ENCODE results near the gene LIG3. TPM values are rescaled to one million over a fixed set of nuclear protein-coding genes. Genes with fewer than 3 reads are reported as not detected.
A peak's percentile ranks its signal among the peaks of the same experiment; 100 is the strongest.

The LIG3 gene
- total and polyA plus RNA-seq, 2 of the 13 experiments (the other 11 are each of a cell fraction or from before 2014, with no cell fraction given): 34.4 to 36.2 TPM

- TF ChIP-seq CBX2 (IDR thresholded peaks at IDR 0.05; ENCODE audit: low read depth, low read length): no peak
- TF ChIP-seq CBX2 (CRISPR knock-in tag; IDR thresholded peaks at IDR 0.05; ENCODE audit: low read depth): no peak
- no peak for TF ChIP-seq NR2F6 (IDR thresholded peaks at IDR 0.05)
- TF ChIP-seq NR2F6 (CRISPR knock-in tag; IDR thresholded peaks at IDR 0.05): peak; percentile 27; the same call in 1 of the 2 replicates
- peak; percentile 51 for TF ChIP-seq ZBTB4 (CRISPR knock-in tag; IDR thresholded peaks at IDR 0.05; ENCODE audit: borderline replicate concordance)
- TF ChIP-seq EHMT2 (IDR thresholded peaks at IDR 0.05; ENCODE audit: borderline replicate concordance, low read depth, low read length): no peak
- TF ChIP-seq, protein P1, sequence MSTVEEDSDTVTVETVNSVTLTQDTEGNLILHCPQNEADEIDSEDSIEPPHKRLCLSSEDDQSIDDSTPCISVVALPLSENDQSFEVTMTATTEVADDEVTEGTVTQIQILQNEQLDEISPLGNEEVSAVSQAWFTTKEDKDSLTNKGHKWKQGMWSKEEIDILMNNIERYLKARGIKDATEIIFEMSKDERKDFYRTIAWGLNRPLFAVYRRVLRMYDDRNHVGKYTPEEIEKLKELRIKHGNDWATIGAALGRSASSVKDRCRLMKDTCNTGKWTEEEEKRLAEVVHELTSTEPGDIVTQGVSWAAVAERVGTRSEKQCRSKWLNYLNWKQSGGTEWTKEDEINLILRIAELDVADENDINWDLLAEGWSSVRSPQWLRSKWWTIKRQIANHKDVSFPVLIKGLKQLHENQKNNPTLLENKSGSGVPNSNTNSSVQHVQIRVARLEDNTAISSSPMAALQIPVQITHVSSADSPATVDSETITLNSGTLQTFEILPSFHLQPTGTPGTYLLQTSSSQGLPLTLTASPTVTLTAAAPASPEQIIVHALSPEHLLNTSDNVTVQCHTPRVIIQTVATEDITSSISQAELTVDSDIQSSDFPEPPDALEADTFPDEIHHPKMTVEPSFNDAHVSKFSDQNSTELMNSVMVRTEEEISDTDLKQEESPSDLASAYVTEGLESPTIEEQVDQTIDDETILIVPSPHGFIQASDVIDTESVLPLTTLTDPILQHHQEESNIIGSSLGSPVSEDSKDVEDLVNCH (CRISPR knock-in tag; IDR thresholded peaks at IDR 0.05): no peak
- TF ChIP-seq, protein P2, sequence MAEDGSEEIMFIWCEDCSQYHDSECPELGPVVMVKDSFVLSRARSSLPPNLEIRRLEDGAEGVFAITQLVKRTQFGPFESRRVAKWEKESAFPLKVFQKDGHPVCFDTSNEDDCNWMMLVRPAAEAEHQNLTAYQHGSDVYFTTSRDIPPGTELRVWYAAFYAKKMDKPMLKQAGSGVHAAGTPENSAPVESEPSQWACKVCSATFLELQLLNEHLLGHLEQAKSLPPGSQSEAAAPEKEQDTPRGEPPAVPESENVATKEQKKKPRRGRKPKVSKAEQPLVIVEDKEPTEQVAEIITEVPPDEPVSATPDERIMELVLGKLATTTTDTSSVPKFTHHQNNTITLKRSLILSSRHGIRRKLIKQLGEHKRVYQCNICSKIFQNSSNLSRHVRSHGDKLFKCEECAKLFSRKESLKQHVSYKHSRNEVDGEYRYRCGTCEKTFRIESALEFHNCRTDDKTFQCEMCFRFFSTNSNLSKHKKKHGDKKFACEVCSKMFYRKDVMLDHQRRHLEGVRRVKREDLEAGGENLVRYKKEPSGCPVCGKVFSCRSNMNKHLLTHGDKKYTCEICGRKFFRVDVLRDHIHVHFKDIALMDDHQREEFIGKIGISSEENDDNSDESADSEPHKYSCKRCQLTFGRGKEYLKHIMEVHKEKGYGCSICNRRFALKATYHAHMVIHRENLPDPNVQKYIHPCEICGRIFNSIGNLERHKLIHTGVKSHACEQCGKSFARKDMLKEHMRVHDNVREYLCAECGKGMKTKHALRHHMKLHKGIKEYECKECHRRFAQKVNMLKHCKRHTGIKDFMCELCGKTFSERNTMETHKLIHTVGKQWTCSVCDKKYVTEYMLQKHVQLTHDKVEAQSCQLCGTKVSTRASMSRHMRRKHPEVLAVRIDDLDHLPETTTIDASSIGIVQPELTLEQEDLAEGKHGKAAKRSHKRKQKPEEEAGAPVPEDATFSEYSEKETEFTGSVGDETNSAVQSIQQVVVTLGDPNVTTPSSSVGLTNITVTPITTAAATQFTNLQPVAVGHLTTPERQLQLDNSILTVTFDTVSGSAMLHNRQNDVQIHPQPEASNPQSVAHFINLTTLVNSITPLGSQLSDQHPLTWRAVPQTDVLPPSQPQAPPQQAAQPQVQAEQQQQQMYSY (CRISPR knock-in tag; IDR thresholded peaks at IDR 0.05): no peak
- no peak for TF ChIP-seq ZNF33B (CRISPR knock-in tag; IDR thresholded peaks at IDR 0.05)
- TF ChIP-seq SIX1 (CRISPR knock-in tag; IDR thresholded peaks at IDR 0.05; ENCODE audit: borderline replicate concordance): no peak
- TF ChIP-seq PAX8 (CRISPR knock-in tag; IDR thresholded peaks at IDR 0.05; ENCODE audit: borderline replicate concordance): no peak
- TF ChIP-seq CREM (IDR thresholded peaks at IDR 0.05): no peak
- no peak for TF ChIP-seq CREM (CRISPR knock-in tag; IDR thresholded peaks at IDR 0.05)
- TF ChIP-seq ATF6 (CRISPR knock-in tag; conservative IDR thresholded peaks at IDR 0.05): no peak
- TF ChIP-seq, protein P3, sequence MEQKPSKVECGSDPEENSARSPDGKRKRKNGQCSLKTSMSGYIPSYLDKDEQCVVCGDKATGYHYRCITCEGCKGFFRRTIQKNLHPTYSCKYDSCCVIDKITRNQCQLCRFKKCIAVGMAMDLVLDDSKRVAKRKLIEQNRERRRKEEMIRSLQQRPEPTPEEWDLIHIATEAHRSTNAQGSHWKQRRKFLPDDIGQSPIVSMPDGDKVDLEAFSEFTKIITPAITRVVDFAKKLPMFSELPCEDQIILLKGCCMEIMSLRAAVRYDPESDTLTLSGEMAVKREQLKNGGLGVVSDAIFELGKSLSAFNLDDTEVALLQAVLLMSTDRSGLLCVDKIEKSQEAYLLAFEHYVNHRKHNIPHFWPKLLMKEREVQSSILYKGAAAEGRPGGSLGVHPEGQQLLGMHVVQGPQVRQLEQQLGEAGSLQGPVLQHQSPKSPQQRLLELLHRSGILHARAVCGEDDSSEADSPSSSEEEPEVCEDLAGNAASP (CRISPR knock-in tag; IDR thresholded peaks at IDR 0.05; ENCODE audit: borderline replicate concordance): no peak
- TF ChIP-seq ZNF256 (CRISPR knock-in tag; conservative IDR thresholded peaks at IDR 0.05): no peak
- 0 out of 2 replicates have a peak, but pooled peaks have one; percentile 32 for TF ChIP-seq ZNF136 (CRISPR knock-in tag; IDR thresholded peaks at IDR 0.05; ENCODE audit: low read depth)
- TF ChIP-seq ZNF343 (CRISPR knock-in tag; IDR thresholded peaks at IDR 0.05): no peak
Observed at GRCh38 chr17:34980353-34980680, at the start of gene LIG3 (continued).

Measured in HepG2 (cell line).